ENCODE measurements around the gene MXRA7.
A peak's percentile ranks its signal among the peaks of the same experiment; 100 is the strongest.
"Not testable (repeated sequence)": the region's sequence is repeated elsewhere in the genome, so short reads cannot be mapped to it uniquely, and the experiment has no call there.

Gene MXRA7

GRCh38 chr17:76735586-76736348 lies 25.0 kb upstream of the MXRA7 start:
- no peak for DNase-seq

GRCh38 chr17:76735006-76735405 lies 24.2 kb upstream of the MXRA7 start:
- peak; percentile 22 for DNase-seq

- DNase-seq = no peak
Measured at GRCh38 chr17:76734080-76734840, 23.5 kb upstream of the MXRA7 start.

GRCh38 chr17:76733618-76733957 lies 22.8 kb upstream of the MXRA7 start:
- DNase-seq = no peak

GRCh38 chr17:76732734-76733617 lies 22.2 kb upstream of the MXRA7 start:
- no peak for DNase-seq

- not testable (repeated sequence) for DNase-seq
Measured at GRCh38 chr17:76731800-76732733, 21.3 kb upstream of the MXRA7 start.

- no peak for DNase-seq
Measured at GRCh38 chr17:76727745-76728456, 17.1 kb upstream of the MXRA7 start.

GRCh38 chr17:76726776-76727718 lies 16.3 kb upstream of the MXRA7 start, which contains the start of gene METTL23:
Gene METTL23, plus strand, starts transcription at chr17:76726839. Its CDS starts 2,872 bp downstream, at chr17:76729711.
- DNase-seq = peak; percentile 72

- DNase-seq = peak; percentile 97
Measured at GRCh38 chr17:76726231-76726775, 15.5 kb upstream of the MXRA7 start, which contains the start of gene JMJD6. Gene JMJD6, minus strand, starts transcription at chr17:76726606. Its CDS starts 131 bp downstream, at chr17:76726475.

- peak; percentile 67 for DNase-seq
Measured at GRCh38 chr17:76725580-76726230, 14.9 kb upstream of the MXRA7 start.

GRCh38 chr17:76723812-76724211 lies 13.0 kb upstream of the MXRA7 start:
- no peak for DNase-seq

GRCh38 chr17:76722977-76723376 lies 12.2 kb upstream of the MXRA7 start:
- DNase-seq = not testable (repeated sequence)

- no peak for DNase-seq
Measured at GRCh38 chr17:76722279-76722678, 11.5 kb upstream of the MXRA7 start.

GRCh38 chr17:76721463-76721862 lies 10.7 kb upstream of the MXRA7 start:
- no peak for DNase-seq

- DNase-seq = no peak
Measured at GRCh38 chr17:76720941-76721340, 10.2 kb upstream of the MXRA7 start.

GRCh38 chr17:76720211-76720610 lies 9.4 kb upstream of the MXRA7 start:
- no peak for DNase-seq

- no peak for DNase-seq
Measured at GRCh38 chr17:76718516-76718915, 7.8 kb upstream of the MXRA7 start.

- DNase-seq = peak; percentile 94
Measured at GRCh38 chr17:76716839-76717215, 6.1 kb upstream of the MXRA7 start.

Data from fibroblast of skin of back (primary cell).